Thyroid gland (tissue), 4 donors: ENCODE data around the gene CERK. TPM values are rescaled to one million over a fixed set of nuclear protein-coding genes. Genes with fewer than 3 reads are reported as not detected.

ENCODE experiments used
- DNase-seq, 2 donors: peaks; one replicate each; pipeline ENCODE4 v3.0.0-alpha.2; 2019
- H3K27ac ChIP-seq, 3 donors: fragments of 200-600 bp; sonication (generic); 1 replicate in 2 of 3; 2 replicates in 1 of 3; pipeline ENCODE4 v1.5.1; 2016 to 2019; ENCODE audit warnings: mild to moderate bottlenecking in 1 of 3, moderate library complexity in 1 of 3
- H3K27me3 ChIP-seq: fragments of 200-600 bp; sonication (generic); one replicate; pipeline ENCODE4 v1.5.1; 2019
- H3K36me3 ChIP-seq, 2 donors: fragments of 200-600 bp; sonication (generic); one replicate each; pipeline ENCODE4 v1.5.1; 2016 to 2019
- H3K4me1 ChIP-seq, 2 donors: fragments of 200-600 bp; sonication (generic); one replicate each; pipeline ENCODE4 v1.5.1; 2017 to 2019
- H3K4me3 ChIP-seq, 3 donors: fragments of 200-600 bp; sonication (generic); replicated peaks in 1 of 3; 1 replicate in 2 of 3; 2 replicates in 1 of 3; pipeline ENCODE4 v1.5.1; 2016; ENCODE audit warnings: mild to moderate bottlenecking in 1 of 3
- H3K9me3 ChIP-seq: fragments of 200-600 bp; sonication (generic); one replicate; pipeline ENCODE4 v1.5.1; 2017
- CTCF ChIP-seq, 6 experiments: fragments of 200-600 bp in 3 of 6; fragments of 450-650 bp in 3 of 6; sonication (generic) in 3 of 6; IDR thresholded peaks; one replicate each; pipeline ENCODE4 v1.5.1; 2016 to 2019; ENCODE audit warnings: antibody characterized with exemption in 6 of 6, mild to moderate bottlenecking in 2 of 6, inconsistent platforms in 1 of 6, moderate library complexity in 1 of 6
- POLR2A ChIP-seq, 2 donors: fragments of 450-650 bp; IDR thresholded peaks; one replicate each; pipeline ENCODE4 v1.6.1; 2017; ENCODE audit warnings: antibody characterized with exemption in 2 of 2, mild to moderate bottlenecking in 2 of 2, moderate library complexity in 1 of 2
- WGBS, 2 donors: methylation state at CpG; one replicate each; pipeline ENCODE4 v1.1.5; 2017; 5-methylcytosine and 5-hydroxymethylcytosine counted together
- intact Hi-C: fragments of 100-400 bp; cut with DNase I; formaldehyde crosslinking; loops from one replicate; pipeline ENCODE4 v1.15.1; 2023
- total RNA-seq, 4 donors: library from RNA; depleted of rRNA; stranded (reverse); fragments of >200 nt; gene quantifications; one replicate each; pipeline ENCODE4 v1.2.3, GENCODE V29; 2016

CERK gene
- total RNA-seq, 4 donors from 2014 or later: 74.6 to 84.7 (median 81.5) TPM

- peaks cover 49 to 71% of the 10 kb centered on the region in 2 donors for H3K36me3 ChIP-seq
- no peaks in the 10 kb centered on the region for H3K27me3 ChIP-seq
- TF ChIP-seq POLR2A (IDR thresholded peaks at IDR 0.05): no peak
- TF ChIP-seq CTCF (IDR thresholded peaks at IDR 0.05): no peak
Measured at GRCh38 chr22:46707305-46707704, 30.7 kb downstream of the CERK start.

GRCh38 chr22:46706060-46706459, 32.0 kb downstream of the CERK start:
- Histone ChIP-seq H3K4me1 (no peaks in the 10 kb centered on the region), H3K36me3 (peaks cover 44 to 66% of the 10 kb centered on the region in 2 donors), H3K27ac (no peak overlapping the region), H3K9me3 (no peaks in the 10 kb centered on the region), H3K4me3 (no peak overlapping the region), H3K27me3 (no peaks in the 10 kb centered on the region)
- 96 to 97% methylated on average over 11 to 12 of the region's 12 CpGs for WGBS, 2 donors
- TF ChIP-seq POLR2A (IDR thresholded peaks at IDR 0.05) (no peak), CTCF (IDR thresholded peaks at IDR 0.05) (no peak)
- no peak for DNase-seq
- intact Hi-C loops: no loop called here

More at GRCh38 chr22:46707305-46707704, 30.7 kb downstream of the CERK start:
- H3K9me3 ChIP-seq: no peaks in the 10 kb centered on the region
- no peak overlapping the region for H3K27ac ChIP-seq
- intact Hi-C loops: no loop called here
- H3K4me1 ChIP-seq: no peaks in the 10 kb centered on the region
- DNase-seq: no peak
- H3K4me3 ChIP-seq: no peak overlapping the region
- WGBS, 2 donors: 92 to 97% methylated on average over 13 of the region's 13 CpGs

GRCh38 chr22:46703996-46704370, 34.1 kb downstream of the CERK start:
- DNase-seq: no peak
- H3K36me3 ChIP-seq: peaks cover 44 to 66% of the 10 kb centered on the region in 2 donors
- 94 to 99% methylated on average over 6 of the region's 6 CpGs for WGBS, 2 donors

GRCh38 chr22:46703171-46703995, 34.7 kb downstream of the CERK start:
- WGBS, 2 donors: 92 to 95% methylated on average over 21 to 25 of the region's 26 CpGs
- Histone ChIP-seq H3K4me3 (no peak overlapping the region), H3K4me1 (no peaks in the 10 kb centered on the region), H3K27ac (no peak overlapping the region), H3K9me3 (no peaks in the 10 kb centered on the region), H3K36me3 (peaks cover 44 to 66% of the 10 kb centered on the region in 2 donors), H3K27me3 (no peaks in the 10 kb centered on the region)
- no peak for TF ChIP-seq CTCF (IDR thresholded peaks at IDR 0.05)
- TF ChIP-seq POLR2A (IDR thresholded peaks at IDR 0.05): no peak
- intact Hi-C loops: no loop called here
- DNase-seq: no peak

More at GRCh38 chr22:46703996-46704370, 34.1 kb downstream of the CERK start:
- Histone ChIP-seq H3K27ac (no peak overlapping the region), H3K27me3 (no peaks in the 10 kb centered on the region), H3K4me1 (no peaks in the 10 kb centered on the region), H3K9me3 (no peaks in the 10 kb centered on the region), H3K4me3 (no peak overlapping the region)
- intact Hi-C loops: no loop called here
- TF ChIP-seq POLR2A (IDR thresholded peaks at IDR 0.05) (no peak), CTCF (IDR thresholded peaks at IDR 0.05) (no peak)

- intact Hi-C loops: no loop called here
- Histone ChIP-seq H3K36me3 (peaks cover 43 to 61% of the 10 kb centered on the region in 2 donors), H3K27me3 (no peaks in the 10 kb centered on the region), H3K9me3 (no peaks in the 10 kb centered on the region), H3K4me1 (peaks cover 0 to 4% of the 10 kb centered on the region in 2 donors), H3K27ac (no peak overlapping the region), H3K4me3 (no peak overlapping the region)
- WGBS, 2 donors: 93 to 97% methylated on average over 29 to 31 of the region's 33 CpGs
- TF ChIP-seq POLR2A (IDR thresholded peaks at IDR 0.05): no peak
- no peak for TF ChIP-seq CTCF (IDR thresholded peaks at IDR 0.05)
- DNase-seq: no peak
Measured at GRCh38 chr22:46701262-46701661, 36.8 kb downstream of the CERK start.
